ENCODE measurements around the gene GREM2. TPM values are rescaled to one million over a fixed set of nuclear protein-coding genes. Genes with fewer than 3 reads are reported as not detected.

The GREM2 gene
- total RNA-seq, 4 donors from 2014 or later, result 0.26 to 7.0 (median 1.4) TPM

GRCh38 chr1:240567066-240567465 is 44.9 kb downstream of the GREM2 start:
- DNase-seq, result no peak
- no peaks in the 10 kb centered on the region for H3K27me3 ChIP-seq
- H3K4me1 ChIP-seq, result no peaks in the 10 kb centered on the region
- no peak for TF ChIP-seq CTCF (IDR thresholded peaks at IDR 0.05)
- no peak for TF ChIP-seq POLR2A (IDR thresholded peaks at IDR 0.05)
- H3K9me3 ChIP-seq, result no peaks in the 10 kb centered on the region
- no peaks in the 10 kb centered on the region for H3K36me3 ChIP-seq
- H3K4me3 ChIP-seq, result no peak overlapping the region
- intact Hi-C loops (cut with DNase I; ENCODE audit: low total_unique reads), result loop anchor here (5.0 kb wide), 1 partner anchor 435 kb away; no protein-coding TSS in a partner anchor
- H3K27ac ChIP-seq, result no peak overlapping the region

- no peak for DNase-seq
- no peaks in the 10 kb centered on the region for H3K36me3 ChIP-seq
- no peaks in the 10 kb centered on the region for H3K4me1 ChIP-seq
- no peaks in the 10 kb centered on the region for H3K9me3 ChIP-seq
- H3K27me3 ChIP-seq, result no peaks in the 10 kb centered on the region
- TF ChIP-seq CTCF (IDR thresholded peaks at IDR 0.05), result no peak
- TF ChIP-seq POLR2A (IDR thresholded peaks at IDR 0.05), result no peak
- intact Hi-C loops (cut with DNase I; ENCODE audit: low total_unique reads), result no loop called here
- no peak overlapping the region for H3K27ac ChIP-seq
- no peak overlapping the region for H3K4me3 ChIP-seq
Measured at GRCh38 chr1:240562779-240563178, 49.2 kb downstream of the GREM2 start.

- TF ChIP-seq CTCF (IDR thresholded peaks at IDR 0.05) (no peak), POLR2A (IDR thresholded peaks at IDR 0.05) (no peak)
- no peaks in the 10 kb centered on the region for H3K36me3 ChIP-seq
- DNase-seq, result no peak
- H3K9me3 ChIP-seq, result no peaks in the 10 kb centered on the region
- no peaks in the 10 kb centered on the region for H3K4me1 ChIP-seq
- intact Hi-C loops (cut with DNase I; ENCODE audit: low total_unique reads), result no loop called here
- H3K27ac ChIP-seq, result no peak overlapping the region
- no peak overlapping the region for H3K4me3 ChIP-seq
- no peaks in the 10 kb centered on the region for H3K27me3 ChIP-seq
Measured at GRCh38 chr1:240562111-240562590, 49.8 kb downstream of the GREM2 start.

- no peaks in the 10 kb centered on the region for H3K4me1 ChIP-seq
- H3K36me3 ChIP-seq, result no peaks in the 10 kb centered on the region
- no peaks in the 10 kb centered on the region for H3K9me3 ChIP-seq
- TF ChIP-seq CTCF (IDR thresholded peaks at IDR 0.05), result no peak
- intact Hi-C loops (cut with DNase I; ENCODE audit: low total_unique reads), result no loop called here
- no peaks in the 10 kb centered on the region for H3K27me3 ChIP-seq
- no peak overlapping the region for H3K4me3 ChIP-seq
- H3K27ac ChIP-seq, result no peak overlapping the region
- DNase-seq, result no peak
Measured at GRCh38 chr1:240559781-240560180, 52.2 kb downstream of the GREM2 start.

- H3K9me3 ChIP-seq, result no peaks in the 10 kb centered on the region
- no peaks in the 10 kb centered on the region for H3K4me1 ChIP-seq
- no peaks in the 10 kb centered on the region for H3K36me3 ChIP-seq
- H3K27me3 ChIP-seq, result no peaks in the 10 kb centered on the region
- no peak for TF ChIP-seq POLR2A (IDR thresholded peaks at IDR 0.05)
- TF ChIP-seq CTCF (IDR thresholded peaks at IDR 0.05), result no peak
- no peak overlapping the region for H3K27ac ChIP-seq
- intact Hi-C loops (cut with DNase I; ENCODE audit: low total_unique reads), result no loop called here
- DNase-seq, result no peak
- H3K4me3 ChIP-seq, result no peak overlapping the region
Measured at GRCh38 chr1:240555524-240555923, 56.4 kb downstream of the GREM2 start.

All from uterus (tissue), 4 donors.